ENCODE data around the gene CREM.

CREM gene

DNA sequence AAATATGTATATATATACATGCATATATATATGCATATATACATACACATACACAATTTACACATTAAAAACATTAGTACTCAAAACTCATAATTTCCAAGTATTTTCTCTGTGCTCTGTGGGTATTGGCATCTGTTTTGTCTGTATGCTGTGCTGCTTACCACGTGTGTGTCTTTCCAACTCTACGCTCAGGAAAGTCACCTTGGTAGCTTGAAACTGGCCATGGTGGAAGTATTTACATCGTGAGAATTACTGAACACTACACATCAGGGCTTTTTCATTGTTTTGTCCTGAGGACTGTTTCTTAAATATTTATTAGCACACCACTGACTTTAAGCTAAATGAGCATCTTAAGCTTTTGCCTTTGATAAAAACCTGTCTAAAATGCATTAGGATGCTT is 79.6 kb downstream of the CREM start:
- no peak for TF ChIP-seq PPARA (CRISPR knock-in tag; IDR thresholded peaks at IDR 0.05; ENCODE audit: borderline replicate concordance)
- no peak for TF ChIP-seq OSR1 (CRISPR knock-in tag; IDR thresholded peaks at IDR 0.05)
- no peak for TF ChIP-seq RARB (CRISPR knock-in tag; IDR thresholded peaks at IDR 0.05)
- TF ChIP-seq BACH2 (CRISPR knock-in tag; IDR thresholded peaks at IDR 0.05; ENCODE audit: borderline replicate concordance): no peak
- TF ChIP-seq ZNF565 (CRISPR knock-in tag; conservative IDR thresholded peaks at IDR 0.05; ENCODE audit: low read depth): no peak
- TF ChIP-seq ESRRG (CRISPR knock-in tag; IDR thresholded peaks at IDR 0.05): no peak
- TF ChIP-seq TOX (CRISPR knock-in tag; IDR thresholded peaks at IDR 0.05; ENCODE audit: borderline replicate concordance): no peak
- no peak for TF ChIP-seq TCF4 (CRISPR knock-in tag; IDR thresholded peaks at IDR 0.05; ENCODE audit: borderline replicate concordance)
- TF ChIP-seq, protein P1, sequence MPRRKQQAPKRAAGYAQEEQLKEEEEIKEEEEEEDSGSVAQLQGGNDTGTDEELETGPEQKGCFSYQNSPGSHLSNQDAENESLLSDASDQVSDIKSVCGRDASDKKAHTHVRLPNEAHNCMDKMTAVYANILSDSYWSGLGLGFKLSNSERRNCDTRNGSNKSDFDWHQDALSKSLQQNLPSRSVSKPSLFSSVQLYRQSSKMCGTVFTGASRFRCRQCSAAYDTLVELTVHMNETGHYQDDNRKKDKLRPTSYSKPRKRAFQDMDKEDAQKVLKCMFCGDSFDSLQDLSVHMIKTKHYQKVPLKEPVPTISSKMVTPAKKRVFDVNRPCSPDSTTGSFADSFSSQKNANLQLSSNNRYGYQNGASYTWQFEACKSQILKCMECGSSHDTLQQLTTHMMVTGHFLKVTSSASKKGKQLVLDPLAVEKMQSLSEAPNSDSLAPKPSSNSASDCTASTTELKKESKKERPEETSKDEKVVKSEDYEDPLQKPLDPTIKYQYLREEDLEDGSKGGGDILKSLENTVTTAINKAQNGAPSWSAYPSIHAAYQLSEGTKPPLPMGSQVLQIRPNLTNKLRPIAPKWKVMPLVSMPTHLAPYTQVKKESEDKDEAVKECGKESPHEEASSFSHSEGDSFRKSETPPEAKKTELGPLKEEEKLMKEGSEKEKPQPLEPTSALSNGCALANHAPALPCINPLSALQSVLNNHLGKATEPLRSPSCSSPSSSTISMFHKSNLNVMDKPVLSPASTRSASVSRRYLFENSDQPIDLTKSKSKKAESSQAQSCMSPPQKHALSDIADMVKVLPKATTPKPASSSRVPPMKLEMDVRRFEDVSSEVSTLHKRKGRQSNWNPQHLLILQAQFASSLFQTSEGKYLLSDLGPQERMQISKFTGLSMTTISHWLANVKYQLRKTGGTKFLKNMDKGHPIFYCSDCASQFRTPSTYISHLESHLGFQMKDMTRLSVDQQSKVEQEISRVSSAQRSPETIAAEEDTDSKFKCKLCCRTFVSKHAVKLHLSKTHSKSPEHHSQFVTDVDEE (CRISPR knock-in tag; IDR thresholded peaks at IDR 0.05): no peak
- TF ChIP-seq SNAI2 (CRISPR knock-in tag; IDR thresholded peaks at IDR 0.05): no peak
- no peak for TF ChIP-seq GLIS3 (CRISPR knock-in tag; IDR thresholded peaks at IDR 0.05)
- TF ChIP-seq CSDC2 (CRISPR knock-in tag; IDR thresholded peaks at IDR 0.05): no peak
- TF ChIP-seq ZFP30 (CRISPR knock-in tag; IDR thresholded peaks at IDR 0.05): no peak
- no peak for TF ChIP-seq POU6F1 (CRISPR knock-in tag; IDR thresholded peaks at IDR 0.05; ENCODE audit: borderline replicate concordance, low read depth)
- no peak for TF ChIP-seq ZC3H10 (CRISPR knock-in tag; IDR thresholded peaks at IDR 0.05)
- TF ChIP-seq ZFP3 (CRISPR knock-in tag; IDR thresholded peaks at IDR 0.05): no peak
- no peak for ATAC-seq

- no peak for ATAC-seq
- TF ChIP-seq RARB (CRISPR knock-in tag; IDR thresholded peaks at IDR 0.05): no peak
- TF ChIP-seq ARNTL (CRISPR knock-in tag; IDR thresholded peaks at IDR 0.05; ENCODE audit: borderline replicate concordance, low read depth): no peak
- TF ChIP-seq, protein P2, sequence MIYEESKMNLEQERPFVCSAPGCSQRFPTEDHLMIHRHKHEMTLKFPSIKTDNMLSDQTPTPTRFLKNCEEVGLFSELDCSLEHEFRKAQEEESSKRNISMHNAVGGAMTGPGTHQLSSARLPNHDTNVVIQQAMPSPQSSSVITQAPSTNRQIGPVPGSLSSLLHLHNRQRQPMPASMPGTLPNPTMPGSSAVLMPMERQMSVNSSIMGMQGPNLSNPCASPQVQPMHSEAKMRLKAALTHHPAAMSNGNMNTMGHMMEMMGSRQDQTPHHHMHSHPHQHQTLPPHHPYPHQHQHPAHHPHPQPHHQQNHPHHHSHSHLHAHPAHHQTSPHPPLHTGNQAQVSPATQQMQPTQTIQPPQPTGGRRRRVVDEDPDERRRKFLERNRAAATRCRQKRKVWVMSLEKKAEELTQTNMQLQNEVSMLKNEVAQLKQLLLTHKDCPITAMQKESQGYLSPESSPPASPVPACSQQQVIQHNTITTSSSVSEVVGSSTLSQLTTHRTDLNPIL (CRISPR knock-in tag; IDR thresholded peaks at IDR 0.05; ENCODE audit: low read depth): no peak
- no peak for TF ChIP-seq POU6F1 (CRISPR knock-in tag; IDR thresholded peaks at IDR 0.05; ENCODE audit: borderline replicate concordance, low read depth)
- no peak for TF ChIP-seq ZFP3 (CRISPR knock-in tag; IDR thresholded peaks at IDR 0.05)
- no peak for TF ChIP-seq BACH2 (CRISPR knock-in tag; IDR thresholded peaks at IDR 0.05; ENCODE audit: borderline replicate concordance)
- TF ChIP-seq TOX (CRISPR knock-in tag; IDR thresholded peaks at IDR 0.05; ENCODE audit: borderline replicate concordance): no peak
- no peak for TF ChIP-seq TCF4 (CRISPR knock-in tag; IDR thresholded peaks at IDR 0.05; ENCODE audit: borderline replicate concordance)
- no peak for TF ChIP-seq OSR1 (CRISPR knock-in tag; IDR thresholded peaks at IDR 0.05)
- TF ChIP-seq ZNF70 (CRISPR knock-in tag; IDR thresholded peaks at IDR 0.05): no peak
- TF ChIP-seq ISL1 (CRISPR knock-in tag; IDR thresholded peaks at IDR 0.05): no peak
- no peak for TF ChIP-seq PATZ1 (CRISPR knock-in tag; IDR thresholded peaks at IDR 0.05; ENCODE audit: borderline replicate concordance)
- no peak for TF ChIP-seq CSDC2 (CRISPR knock-in tag; IDR thresholded peaks at IDR 0.05)
- no peak for TF ChIP-seq ESRRG (CRISPR knock-in tag; IDR thresholded peaks at IDR 0.05)
- no peak for TF ChIP-seq ZC3H10 (CRISPR knock-in tag; IDR thresholded peaks at IDR 0.05)
- TF ChIP-seq ZFP30 (CRISPR knock-in tag; IDR thresholded peaks at IDR 0.05): no peak
Observed at GRCh38 chr10:35208536-35208935, 81.9 kb downstream of the CREM start.

Data from SK-N-SH treated with all-trans-retinoic acid at 6 μM for 48 hours (cell line).